RWPE1 (cell line): ENCODE results near the gene SH2D7.

Source experiments
- CTCF ChIA-PET: fragments of 350-600 bp; sonication (Branson Sonifier 250); formaldehyde crosslinking; extraction: SDS; loops from one replicate; lab custom pipeline; 2021; lab: Yijun Ruan, JAX
- POLR2A ChIA-PET: fragments of 400-600 bp; formaldehyde crosslinking; extraction: SDS; loops from one replicate; lab custom pipeline; 2020; ENCODE audit warnings: antibody characterized with exemption; ENCODE audit not compliant: low non-redundant PET; lab: Yijun Ruan, JAX
- DNase-seq: peaks from one replicate; pipeline ENCODE4 v3.0.0; 2012; ENCODE audit warnings: low spot score
- H3K27ac ChIP-seq: fragments of 450-650 bp; 2 replicates; pipeline ENCODE4 v1.5.1; 2017
- CTCF ChIP-seq: fragments of 450-650 bp; conservative IDR thresholded peaks from 2 replicates; pipeline ENCODE4 v1.5.1; 2017; ENCODE audit warnings: low read depth, mild to moderate bottlenecking

Gene SH2D7

DNA sequence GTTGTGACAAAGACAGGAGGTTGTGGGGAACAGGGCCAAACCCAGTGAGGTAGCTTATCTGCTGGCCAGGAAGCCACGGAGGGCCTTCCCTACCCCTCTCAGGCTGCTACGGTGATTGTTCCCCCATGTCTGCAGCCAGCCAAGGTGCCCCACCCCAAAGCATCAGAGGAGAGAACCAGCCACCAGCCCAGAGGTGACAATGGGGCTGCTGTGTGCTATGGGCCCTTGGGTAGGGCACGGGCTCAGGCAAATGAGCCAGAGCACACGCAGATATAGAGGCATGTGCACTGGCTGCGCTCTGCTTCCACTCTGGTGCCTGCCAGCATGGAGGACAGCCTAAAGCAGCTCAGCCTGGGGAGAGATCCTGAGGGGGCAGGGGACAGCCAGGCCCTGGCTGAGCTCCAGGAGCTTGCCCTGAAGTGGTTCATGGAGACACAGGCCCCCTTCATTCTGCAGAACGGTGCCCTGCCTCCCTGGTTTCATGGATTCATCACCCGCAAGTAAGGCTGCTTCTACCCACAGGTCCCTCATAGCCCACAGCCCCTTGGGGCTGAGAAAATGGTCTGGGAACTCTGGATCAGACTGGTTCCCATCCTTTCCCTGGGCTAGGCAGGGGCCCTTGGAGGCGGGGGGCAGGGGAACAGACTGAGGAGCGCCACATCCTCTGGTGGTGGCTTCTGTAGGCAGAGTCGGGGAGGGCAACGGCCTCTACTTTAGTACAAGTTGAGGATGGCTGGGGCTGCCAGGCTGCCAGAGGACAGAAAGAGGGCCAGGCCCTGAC, at the start of gene SH2D7:
TSS of gene SH2D7 (plus strand) at position 301 of the 781 bp plus-strand sequence. CDS start at position 325, 24 bp downstream.
- ChIA-PET POLR2A (interaction anchor here (0.5 to 0.6 kb wide), 2 partner anchors 10 to 1939 kb away, joined by 3 to 4 read pairs; no protein-coding TSS in a partner anchor), CTCF (interaction anchor here (1.4 kb wide), 1 partner anchor 16 kb away, joined by 4 read pairs; no protein-coding TSS in a partner anchor)
- H3K27ac ChIP-seq = no peak within 1 kb of the TSS
- no peak for TF ChIP-seq CTCF
- no peak for DNase-seq

- no peak for DNase-seq
- no peak overlapping the region for H3K27ac ChIP-seq
- TF ChIP-seq CTCF = no peak
- ChIA-PET POLR2A (no interaction called here), CTCF (interaction anchor here (0.8 kb wide), 1 partner anchor 78 kb away, joined by 3 read pairs; no protein-coding TSS in a partner anchor)
Measured at GRCh38 chr15:78044407-78045155, 47.8 kb upstream of the SH2D7 start.

- H3K27ac ChIP-seq = no peak overlapping the region
- DNase-seq = no peak
- CTCF ChIA-PET = interaction anchor here (0.8 kb wide), 1 partner anchor 79 kb away, joined by 3 read pairs; no protein-coding TSS in a partner anchor
- no peak for TF ChIP-seq CTCF
- POLR2A ChIA-PET = no interaction called here
Measured at GRCh38 chr15:78045189-78045588, 47.2 kb upstream of the SH2D7 start.

DNA sequence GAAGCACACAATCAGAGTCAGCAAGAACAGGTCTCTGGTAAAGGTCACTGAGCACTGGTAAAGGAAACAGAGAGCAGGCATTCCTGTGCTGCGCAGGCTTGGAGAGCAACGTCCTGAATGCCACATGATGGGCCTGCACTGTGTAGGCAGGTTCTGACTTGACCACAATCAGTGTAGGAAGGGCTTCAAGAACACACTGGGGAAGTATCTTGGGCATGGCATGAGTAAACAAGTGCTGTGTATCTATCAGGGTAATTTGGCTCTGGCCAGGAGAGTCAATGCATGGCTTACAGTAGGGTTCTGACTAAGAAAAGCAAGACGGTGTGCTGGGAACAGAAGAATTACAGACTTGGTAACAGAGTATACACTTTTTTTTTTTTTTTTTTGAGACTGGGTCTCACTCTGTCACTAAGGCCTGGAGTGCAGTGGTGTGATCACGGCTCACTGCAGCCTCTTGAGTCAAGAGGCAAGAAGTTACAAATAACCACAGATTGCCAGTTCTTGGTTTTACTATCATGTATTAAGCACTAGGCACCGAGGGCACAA, 45.5 kb upstream of the SH2D7 start:
- ChIA-PET POLR2A (no interaction called here), CTCF (no interaction called here)
- TF ChIP-seq CTCF = no peak

GRCh38 chr15:78047761-78048627, 44.4 kb upstream of the SH2D7 start:
- CTCF ChIA-PET = no interaction called here
- DNase-seq = no peak
- no peak overlapping the region for H3K27ac ChIP-seq
- POLR2A ChIA-PET = no interaction called here
- TF ChIP-seq CTCF = no peak

More for the DNA sequence above, 45.5 kb upstream of the SH2D7 start:
- no peak overlapping the region for H3K27ac ChIP-seq
- DNase-seq = no peak

- no peak overlapping the region for H3K27ac ChIP-seq
- DNase-seq = no peak
- ChIA-PET CTCF (no interaction called here), POLR2A (no interaction called here)
- no peak for TF ChIP-seq CTCF
Measured at GRCh38 chr15:78048628-78048920, 43.8 kb upstream of the SH2D7 start.
